ACC112 (cell line): ENCODE measurements around the gene CCDC134.

ENCODE experiments used
- H2AFZ ChIP-seq: fragments of 200-600 bp; sonication (generic); one replicate; pipeline ENCODE4 v1.6.0; 2017; ENCODE audit warnings: antibody characterized with exemption, low read length; ENCODE audit not compliant: unreplicated experiment
- H3K27ac ChIP-seq: fragments of 200-600 bp; sonication (generic); 2 replicates; pipeline ENCODE4 v1.5.1; 2014; ENCODE audit warnings: low read depth, mild to moderate bottlenecking, antibody characterized with exemption, low read length, moderate library complexity
- H3K27me3 ChIP-seq: fragments of 200-600 bp; sonication (generic); 2 replicates; pipeline ENCODE4 v1.6.1; 2014; ENCODE audit warnings: mild to moderate bottlenecking, antibody characterized with exemption, low read length, moderate library complexity, mixed read lengths; ENCODE audit not compliant: insufficient read depth
- H3K36me3 ChIP-seq: fragments of 200-600 bp; sonication (generic); 2 replicates; pipeline ENCODE4 v1.6.1; 2016; ENCODE audit warnings: mild to moderate bottlenecking, antibody characterized with exemption, low read length, moderate library complexity, mixed read lengths; ENCODE audit not compliant: insufficient read depth
- H3K4me1 ChIP-seq: fragments of 200-600 bp; sonication (generic); one replicate; pipeline ENCODE4 v1.6.1; 2016; ENCODE audit warnings: low read length, mixed read lengths; ENCODE audit not compliant: insufficient read depth, unreplicated experiment, control insufficient read depth
- H3K4me3 ChIP-seq: fragments of 200-600 bp; sonication (generic); 2 replicates; pipeline ENCODE4 v1.5.1; 2014; ENCODE audit warnings: mild to moderate bottlenecking, low read depth, low read length
- H3K79me2 ChIP-seq: fragments of 200-600 bp; sonication (generic); one replicate; pipeline ENCODE4 v1.6.0; 2016; ENCODE audit warnings: low read length; ENCODE audit not compliant: control insufficient read depth, unreplicated experiment, insufficient read depth

Gene CCDC134

GRCh38 chr22:41815716-41816115, 15.2 kb downstream of the CCDC134 start:
- H3K36me3 ChIP-seq: no peaks in the 10 kb centered on the region
- H3K27ac ChIP-seq: no peak overlapping the region

GRCh38 chr22:41816241-41816640, 15.8 kb downstream of the CCDC134 start:
- Histone ChIP-seq H3K4me1 (no peaks in the 10 kb centered on the region), H3K79me2 (no peaks in the 10 kb centered on the region), H3K27me3 (no peaks in the 10 kb centered on the region), H2AFZ (no peak overlapping the region), H3K4me3 (no peak overlapping the region), H3K36me3 (no peaks in the 10 kb centered on the region), H3K27ac (no peak overlapping the region)

More at GRCh38 chr22:41815716-41816115, 15.2 kb downstream of the CCDC134 start:
- H3K4me3 ChIP-seq: no peak overlapping the region
- no peaks in the 10 kb centered on the region for H3K79me2 ChIP-seq
- H2AFZ ChIP-seq: no peak overlapping the region
- H3K4me1 ChIP-seq: no peaks in the 10 kb centered on the region
- H3K27me3 ChIP-seq: no peaks in the 10 kb centered on the region

DNA sequence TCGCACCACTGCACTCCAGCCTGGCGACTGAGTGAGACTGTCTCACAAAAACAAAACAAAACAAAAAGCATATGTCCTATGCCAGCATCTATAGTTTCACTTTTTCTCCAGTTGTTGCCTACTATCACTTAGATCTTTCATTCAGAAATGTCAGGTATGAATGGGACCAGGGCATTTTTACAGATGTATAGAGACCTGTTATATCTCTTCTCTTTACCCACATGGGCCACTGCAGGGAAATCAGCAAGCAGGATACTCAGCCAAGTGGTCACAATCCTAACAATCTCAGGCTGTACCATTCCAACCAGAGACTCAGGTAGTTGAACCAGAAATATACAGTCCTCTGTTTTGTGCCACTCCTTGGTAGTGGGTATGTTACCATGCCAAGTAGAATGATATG, 16.4 kb downstream of the CCDC134 start:
- no peaks in the 10 kb centered on the region for H3K36me3 ChIP-seq
- no peaks in the 10 kb centered on the region for H3K4me1 ChIP-seq
- H3K79me2 ChIP-seq: no peaks in the 10 kb centered on the region
- no peaks in the 10 kb centered on the region for H3K27me3 ChIP-seq
- H3K4me3 ChIP-seq: no peak overlapping the region
- H3K27ac ChIP-seq: no peak overlapping the region
- H2AFZ ChIP-seq: no peak overlapping the region

DNA sequence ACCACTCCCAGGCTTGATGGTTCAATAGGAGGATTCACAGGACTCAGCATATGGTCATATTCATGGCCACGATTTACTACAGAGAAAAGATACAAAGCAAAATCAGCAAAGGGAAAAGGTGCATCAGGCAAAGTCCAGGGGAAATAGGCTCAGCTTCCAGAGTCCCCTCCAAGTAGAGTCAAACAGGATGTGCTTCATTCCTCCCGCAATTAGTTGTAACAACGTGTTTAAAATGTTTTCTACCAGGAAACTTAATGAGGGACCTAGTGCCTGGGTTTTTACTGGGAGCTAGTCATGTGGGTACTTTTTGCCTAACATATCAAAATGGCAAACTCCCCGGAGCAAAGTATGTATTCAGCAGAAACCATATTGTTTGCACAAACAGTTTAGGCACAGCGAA, 17.5 kb downstream of the CCDC134 start:
- no peaks in the 10 kb centered on the region for H3K79me2 ChIP-seq
- H3K36me3 ChIP-seq: no peaks in the 10 kb centered on the region
- H3K4me1 ChIP-seq: no peaks in the 10 kb centered on the region
- no peak overlapping the region for H3K4me3 ChIP-seq
- no peak overlapping the region for H2AFZ ChIP-seq
- H3K27me3 ChIP-seq: no peaks in the 10 kb centered on the region
- H3K27ac ChIP-seq: no peak overlapping the region

DNA sequence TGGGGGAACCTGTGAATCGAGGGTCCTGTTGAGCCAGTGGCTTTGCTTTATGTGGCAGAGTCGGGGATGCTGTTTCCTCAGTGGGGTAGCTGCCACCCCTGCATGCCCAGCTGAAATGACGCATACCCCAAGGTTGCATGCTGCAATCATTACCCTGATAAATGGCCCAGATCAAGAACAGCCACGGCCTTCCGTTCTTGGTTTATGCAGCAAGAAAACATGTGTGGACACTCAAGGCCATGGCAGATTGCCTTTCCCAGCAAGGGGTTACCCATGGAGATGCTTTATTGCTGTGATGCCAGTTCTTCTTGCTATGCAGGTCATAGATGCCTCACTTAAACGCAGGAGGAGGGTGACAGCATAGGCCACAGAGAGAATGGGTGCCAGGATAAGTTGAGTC, 18.1 kb downstream of the CCDC134 start:
- Histone ChIP-seq H3K4me1 (no peaks in the 10 kb centered on the region), H3K4me3 (no peak overlapping the region), H3K36me3 (no peaks in the 10 kb centered on the region), H3K79me2 (no peaks in the 10 kb centered on the region), H3K27me3 (no peaks in the 10 kb centered on the region), H3K27ac (no peak overlapping the region), H2AFZ (no peak overlapping the region)

- Histone ChIP-seq H3K4me3 (no peak overlapping the region), H3K79me2 (no peaks in the 10 kb centered on the region), H3K27me3 (no peaks in the 10 kb centered on the region), H3K4me1 (peaks cover 5% of the 10 kb centered on the region), H2AFZ (no peak overlapping the region), H3K36me3 (no peaks in the 10 kb centered on the region), H3K27ac (no peak overlapping the region)
These were observed 18.8 kb downstream of the CCDC134 start for GRCh38 chr22:41819257-41819656.

DNA sequence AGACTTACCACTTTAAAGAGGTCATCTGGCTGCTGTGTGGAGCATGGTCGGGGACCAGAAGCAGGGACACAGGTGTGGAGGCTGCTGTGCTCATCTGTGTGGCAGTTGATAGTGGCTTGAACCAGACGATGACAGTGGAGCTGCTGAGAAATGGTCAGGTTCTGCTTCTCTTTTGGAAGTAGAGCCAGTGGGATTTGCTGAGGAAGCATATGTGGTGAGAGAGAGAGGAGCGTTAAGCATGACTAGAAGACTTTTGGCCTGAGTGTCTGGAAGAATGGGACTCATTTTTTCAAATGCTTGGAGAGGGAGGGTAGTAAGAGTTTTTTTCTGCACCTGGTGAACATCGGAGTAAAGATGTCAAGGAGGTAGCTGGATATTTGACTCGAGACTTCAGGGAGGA, 20.0 kb downstream of the CCDC134 start:
- no peaks in the 10 kb centered on the region for H3K79me2 ChIP-seq
- H3K27me3 ChIP-seq: no peaks in the 10 kb centered on the region
- peaks cover 10% of the 10 kb centered on the region for H3K4me1 ChIP-seq
- H3K4me3 ChIP-seq: no peak overlapping the region
- H2AFZ ChIP-seq: no peak overlapping the region
- no peaks in the 10 kb centered on the region for H3K36me3 ChIP-seq
- H3K27ac ChIP-seq: no peak overlapping the region

- Histone ChIP-seq H3K27ac (no peak overlapping the region), H3K36me3 (no peaks in the 10 kb centered on the region), H3K27me3 (no peaks in the 10 kb centered on the region), H3K4me1 (peaks cover 18% of the 10 kb centered on the region), H3K79me2 (no peaks in the 10 kb centered on the region), H2AFZ (no peak overlapping the region), H3K4me3 (no peak overlapping the region)
These were observed 21.2 kb downstream of the CCDC134 start for GRCh38 chr22:41821471-41822316.

- H3K27me3 ChIP-seq: no peaks in the 10 kb centered on the region
- no peaks in the 10 kb centered on the region for H3K79me2 ChIP-seq
- no peak overlapping the region for H3K27ac ChIP-seq
- H3K36me3 ChIP-seq: no peaks in the 10 kb centered on the region
- peaks cover 18% of the 10 kb centered on the region for H3K4me1 ChIP-seq
- no peak overlapping the region for H2AFZ ChIP-seq
- no peak overlapping the region for H3K4me3 ChIP-seq
These were observed 22.0 kb downstream of the CCDC134 start for GRCh38 chr22:41822317-41823057.

DNA sequence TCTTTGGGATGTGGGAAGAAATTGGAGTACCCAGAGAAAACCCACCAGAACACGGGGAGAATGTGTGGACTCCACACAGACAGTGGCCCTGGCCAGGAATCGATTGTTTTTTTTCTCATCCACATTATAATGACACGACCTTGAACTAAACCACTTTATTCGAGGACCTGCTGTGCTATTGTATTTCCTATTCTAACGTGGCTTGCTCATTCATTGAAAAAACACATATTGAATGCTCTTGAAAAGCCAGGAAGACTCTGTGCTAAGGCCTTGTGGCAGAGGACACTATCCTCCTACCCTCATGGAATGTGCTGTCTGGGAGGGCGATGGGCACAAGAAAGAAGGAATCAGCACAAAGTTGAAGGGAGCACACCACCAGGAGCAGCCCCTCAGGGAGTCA, 23.3 kb downstream of the CCDC134 start:
- peaks cover 18% of the 10 kb centered on the region for H3K4me1 ChIP-seq
- no peaks in the 10 kb centered on the region for H3K79me2 ChIP-seq
- H3K27me3 ChIP-seq: no peaks in the 10 kb centered on the region
- no peak overlapping the region for H3K4me3 ChIP-seq
- no peak overlapping the region for H2AFZ ChIP-seq
- no peak overlapping the region for H3K27ac ChIP-seq
- no peaks in the 10 kb centered on the region for H3K36me3 ChIP-seq

DNA sequence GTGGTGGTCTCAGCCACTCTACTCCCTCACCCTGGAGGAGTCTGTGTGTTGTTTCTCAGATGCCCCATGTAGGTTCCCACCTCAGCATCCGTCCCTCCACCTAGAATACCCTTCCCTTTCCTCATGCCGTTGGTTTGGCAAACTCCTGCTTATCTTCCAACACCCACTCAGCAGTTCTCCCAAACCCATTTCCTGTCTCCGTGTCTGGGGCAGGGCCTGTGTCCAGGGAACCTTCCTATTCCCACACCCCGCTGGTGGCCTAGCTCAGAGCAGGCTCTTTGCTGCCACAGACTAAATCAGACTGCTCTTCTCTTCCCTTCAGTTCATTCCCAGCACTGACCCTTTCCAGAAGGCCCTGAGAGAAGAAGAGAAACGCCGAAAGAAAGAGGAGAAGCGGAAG, 24.9 kb downstream of the CCDC134 start:
- Histone ChIP-seq H2AFZ (no peak overlapping the region), H3K36me3 (no peaks in the 10 kb centered on the region), H3K27me3 (no peaks in the 10 kb centered on the region), H3K4me3 (no peak overlapping the region), H3K4me1 (peaks cover 18% of the 10 kb centered on the region), H3K79me2 (no peaks in the 10 kb centered on the region), H3K27ac (no peak overlapping the region)
